ENCODE data around the gene MAPK10. TPM values are rescaled to one million over a fixed set of nuclear protein-coding genes. Genes with fewer than 3 reads are reported as not detected.
"Not testable (repeated sequence)": the region's sequence is repeated elsewhere in the genome, so short reads cannot be mapped to it uniquely, and the experiment has no call there.

MAPK10 gene
- total RNA-seq, 2 donors from 2014 or later: not detected

DNA sequence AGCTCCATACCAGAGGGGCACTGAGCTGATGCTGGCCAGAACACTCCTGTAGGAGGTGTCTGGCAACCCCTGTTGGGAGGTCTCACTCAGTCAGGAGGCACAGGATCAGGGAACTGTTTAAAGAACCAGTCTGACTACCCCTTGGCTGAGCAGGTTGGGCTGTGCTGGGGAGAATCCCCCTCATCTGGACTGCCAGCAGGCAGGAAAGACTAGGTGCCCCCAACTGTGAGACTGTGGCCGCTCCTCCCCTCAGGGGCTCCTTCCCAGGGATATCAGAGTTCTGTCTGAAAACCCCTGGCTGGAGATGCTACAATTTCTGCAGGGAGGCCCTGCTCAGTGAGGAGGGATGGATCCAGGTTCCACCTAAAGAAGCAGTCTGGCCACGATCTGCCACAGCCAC lies 245.3 kb downstream of the MAPK10 start:
- H3K36me3 Mint-ChIP-seq: no peaks in the 10 kb centered on the region
- ATAC-seq (no peak), DNase-seq (ENCODE audit: low spot score in 2 of 2) (no peak)
- peaks cover 11 to 18% of the 10 kb centered on the region in 2 donors for H3K9me3 Mint-ChIP-seq
- no peak overlapping the region for H3K27ac Mint-ChIP-seq

DNA sequence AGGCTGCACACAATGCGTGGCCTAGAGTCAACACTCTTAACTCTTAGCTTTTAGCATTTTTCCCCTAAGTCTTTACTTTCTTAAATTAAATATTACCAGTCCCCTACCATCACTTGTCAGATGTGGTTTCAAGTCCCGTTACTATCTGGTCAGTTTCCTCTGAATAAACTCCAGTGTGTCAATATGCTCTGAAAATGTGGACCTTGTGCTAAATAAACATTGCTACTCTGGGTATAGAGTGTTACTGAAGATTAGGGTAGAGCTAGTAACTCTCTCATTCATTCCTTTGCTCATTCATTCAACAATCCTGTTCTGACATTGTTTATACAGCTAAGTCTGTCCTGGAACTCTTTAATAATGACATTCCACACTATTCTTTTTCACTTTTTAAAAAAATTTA lies 251.0 kb downstream of the MAPK10 start:
- Mint-ChIP-seq H3K9me3 (peaks cover 14 to 22% of the 10 kb centered on the region in 2 donors), H3K36me3 (no peaks in the 10 kb centered on the region), H3K27ac (no peak overlapping the region)
- ATAC-seq (no peak), DNase-seq (ENCODE audit: low spot score in 2 of 2) (no peak)

DNA sequence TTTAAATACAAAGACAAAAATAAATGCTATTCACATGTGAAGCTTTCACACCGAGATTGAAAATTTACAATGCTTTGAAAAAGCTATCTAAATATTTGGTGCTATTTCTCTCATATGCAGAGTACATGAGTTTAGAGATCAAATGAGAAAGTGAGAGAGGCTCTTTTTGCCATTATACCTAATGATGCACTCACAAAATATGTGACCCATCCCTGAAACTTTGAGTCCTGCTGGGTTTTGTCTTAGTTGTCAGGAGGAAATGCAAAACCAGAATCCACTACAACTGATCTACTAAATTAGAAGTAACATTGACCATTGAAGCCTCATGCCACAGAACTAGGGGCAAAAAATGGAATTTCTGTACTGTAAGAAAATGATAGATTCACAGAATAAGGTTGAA lies 251.7 kb downstream of the MAPK10 start:
- H3K9me3 Mint-ChIP-seq: peaks cover 14 to 22% of the 10 kb centered on the region in 2 donors
- no peak for DNase-seq (ENCODE audit: low spot score in 2 of 2)
- H3K36me3 Mint-ChIP-seq: no peaks in the 10 kb centered on the region
- no peak overlapping the region for H3K27ac Mint-ChIP-seq
- no peak for ATAC-seq

DNA sequence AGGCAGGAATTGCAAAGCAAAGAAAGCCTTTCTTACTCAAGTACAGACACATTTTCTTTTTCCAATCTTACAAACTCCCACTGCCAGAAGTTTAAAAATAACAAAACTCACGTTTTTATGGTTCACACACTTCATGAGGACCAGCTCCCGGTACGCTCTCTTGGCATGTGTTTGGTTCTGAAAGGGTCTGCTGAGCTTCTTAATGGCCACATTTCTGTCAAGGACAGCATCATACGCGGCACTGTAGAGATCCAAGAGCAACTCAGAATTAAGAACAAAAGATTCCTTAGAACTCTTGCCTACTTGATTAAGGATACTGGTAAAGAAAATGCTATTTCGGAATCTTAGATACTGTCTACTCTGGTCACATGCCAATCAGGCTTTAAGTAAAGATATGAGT lies 252.7 kb downstream of the MAPK10 start:
- no peak for ATAC-seq
- peaks cover 8 to 12% of the 10 kb centered on the region in 2 donors for H3K9me3 Mint-ChIP-seq
- no peak for DNase-seq (ENCODE audit: low spot score in 2 of 2)
- no peaks in the 10 kb centered on the region for H3K36me3 Mint-ChIP-seq
- H3K27ac Mint-ChIP-seq: no peak overlapping the region

DNA sequence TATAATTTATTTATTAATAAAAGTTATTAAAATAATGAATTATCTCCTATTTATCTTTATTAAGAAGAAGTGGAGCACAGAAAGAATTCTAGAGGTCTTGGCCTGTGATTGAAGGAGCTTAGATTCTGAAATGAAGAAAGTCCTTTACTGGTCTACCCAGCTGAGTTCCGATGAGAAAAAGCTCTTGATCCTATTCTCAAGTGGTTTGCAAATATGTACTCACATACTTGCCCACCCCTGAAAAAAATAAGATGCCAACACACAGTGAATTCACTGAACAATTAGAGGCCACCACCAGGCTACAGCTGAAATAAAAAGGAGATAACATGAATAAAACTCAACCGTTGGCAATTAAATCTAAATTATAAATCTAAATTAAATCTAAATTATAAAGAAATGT lies 253.4 kb downstream of the MAPK10 start:
- no peak for ATAC-seq
- Mint-ChIP-seq H3K9me3 (peaks cover 3 to 10% of the 10 kb centered on the region in 2 donors), H3K27ac (no peak overlapping the region), H3K36me3 (no peaks in the 10 kb centered on the region)
- no peak for DNase-seq (ENCODE audit: low spot score in 2 of 2)

DNA sequence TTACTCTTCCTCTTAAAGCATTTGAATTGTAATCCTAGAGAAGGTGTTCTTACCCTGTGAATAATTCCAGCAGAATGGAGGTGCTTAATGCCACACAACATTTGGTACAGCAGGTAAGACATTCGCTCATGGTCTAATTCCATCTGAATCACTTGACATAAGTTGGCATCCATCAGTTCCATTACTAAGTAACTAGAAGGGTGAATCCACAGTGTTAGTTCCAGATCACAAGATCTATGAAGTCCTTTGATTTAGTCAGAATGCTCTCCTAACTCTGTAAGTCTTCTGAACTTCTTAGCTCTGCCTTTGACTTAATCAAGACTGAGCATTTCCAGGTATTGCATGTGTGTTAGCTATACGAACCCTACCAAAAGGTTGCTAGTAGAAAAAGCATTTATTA lies 258.0 kb downstream of the MAPK10 start:
- Mint-ChIP-seq H3K36me3 (no peaks in the 10 kb centered on the region), H3K9me3 (peaks cover 0 to 4% of the 10 kb centered on the region in 2 donors), H3K27ac (no peak overlapping the region)
- DNase-seq (ENCODE audit: low spot score in 2 of 2) (no peak), ATAC-seq (no peak)

DNA sequence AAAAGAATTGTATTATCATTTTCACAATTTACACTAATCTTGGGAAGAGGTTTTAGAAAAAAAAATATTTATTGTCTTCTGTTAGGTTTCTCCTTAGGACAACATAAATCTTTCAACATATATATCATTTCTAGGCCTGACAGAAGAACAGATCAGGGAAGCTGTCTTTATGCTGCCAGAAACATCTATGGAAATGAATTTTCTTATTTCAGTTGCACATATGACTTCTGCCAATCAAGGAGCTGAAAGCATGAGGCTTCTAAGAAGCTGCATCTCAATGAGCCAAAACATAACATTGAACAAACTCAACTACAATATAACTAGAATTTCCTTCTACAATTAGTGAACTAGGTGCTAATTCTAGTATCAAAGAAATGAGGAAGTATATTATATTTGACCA lies 258.4 kb downstream of the MAPK10 start:
- no peaks in the 10 kb centered on the region for H3K36me3 Mint-ChIP-seq
- ATAC-seq (no peak), DNase-seq (ENCODE audit: low spot score in 2 of 2) (no peak)
- peaks cover 0 to 4% of the 10 kb centered on the region in 2 donors for H3K9me3 Mint-ChIP-seq
- no peak overlapping the region for H3K27ac Mint-ChIP-seq

DNA sequence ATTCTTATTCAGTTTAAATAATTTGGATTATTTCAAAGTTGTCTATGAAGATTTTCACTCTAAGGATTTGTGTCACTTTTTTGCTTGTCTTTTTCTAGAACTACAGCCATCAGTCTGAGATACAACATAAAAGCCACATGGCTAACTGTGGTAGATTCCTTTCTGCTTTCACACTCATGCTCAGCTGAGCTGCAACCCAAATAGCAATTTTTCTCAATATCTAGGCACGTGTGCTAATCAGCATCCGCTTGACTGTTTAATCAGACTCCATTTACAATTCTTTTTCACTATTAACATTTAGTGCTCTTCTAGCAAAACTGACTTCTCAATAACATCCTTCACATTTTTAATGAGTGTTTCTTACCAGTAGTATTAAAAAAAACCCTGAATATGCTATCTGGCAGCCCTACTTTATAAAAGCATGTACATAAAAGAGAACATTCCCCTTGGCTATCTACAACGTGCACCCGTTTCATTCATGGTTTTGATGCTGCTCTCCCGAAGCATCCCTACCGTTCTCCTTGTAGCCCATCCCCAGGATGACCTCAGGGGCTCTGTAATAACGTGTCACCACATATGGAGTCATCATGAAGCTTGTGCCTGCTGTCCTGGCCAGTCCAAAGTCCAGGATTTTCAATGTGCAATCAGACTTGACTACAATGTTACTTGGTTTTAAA lies 259.2 kb downstream of the MAPK10 start:
- ATAC-seq (no peak), DNase-seq (ENCODE audit: low spot score in 2 of 2) (no peak)
- Mint-ChIP-seq H3K36me3 (no peaks in the 10 kb centered on the region), H3K9me3 (peaks cover 0 to 4% of the 10 kb centered on the region in 2 donors), H3K27ac (no peak overlapping the region)

DNA sequence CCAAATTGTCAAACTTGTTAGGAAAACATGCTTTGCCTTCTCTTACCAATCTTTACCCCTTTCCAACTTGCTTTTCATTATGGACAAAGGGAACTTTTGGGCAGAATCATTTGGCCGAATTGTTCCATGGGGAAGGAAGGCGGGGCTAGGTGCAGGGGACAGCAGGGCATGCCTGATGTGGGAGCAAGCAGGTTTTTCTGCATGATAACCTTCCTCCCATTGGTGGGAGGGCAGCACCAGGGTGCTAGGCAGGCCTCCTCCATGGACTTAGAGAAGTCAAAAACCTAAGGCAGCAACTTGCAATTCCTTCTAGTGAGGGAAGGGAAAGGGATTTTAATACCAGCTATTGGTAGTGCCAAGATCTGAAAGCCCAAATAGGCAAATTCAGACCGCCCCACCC lies 260.5 kb downstream of the MAPK10 start:
- no peak overlapping the region for H3K27ac Mint-ChIP-seq
- peaks cover 0 to 4% of the 10 kb centered on the region in 2 donors for H3K9me3 Mint-ChIP-seq
- DNase-seq (ENCODE audit: low spot score in 2 of 2): no peak
- H3K36me3 Mint-ChIP-seq: no peaks in the 10 kb centered on the region
- ATAC-seq: no peak

DNA sequence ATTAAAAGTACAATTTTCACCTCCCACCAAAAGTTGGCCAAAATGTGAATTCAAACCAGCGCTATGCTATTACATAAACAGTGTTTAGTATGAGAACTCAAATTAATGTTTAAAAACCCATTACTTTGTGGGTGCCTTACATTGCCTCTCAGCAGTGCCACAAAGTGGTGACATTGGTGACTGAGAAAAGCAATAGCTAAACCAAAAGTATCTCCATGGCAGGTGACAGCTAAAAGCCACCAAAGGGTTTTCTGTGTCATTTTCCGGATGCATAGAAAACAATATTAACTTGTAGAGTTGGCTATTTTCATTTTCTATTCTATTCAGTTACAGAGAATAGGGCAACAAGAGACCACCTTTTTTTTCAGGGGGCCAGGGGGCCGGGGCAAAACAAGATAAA lies 261.2 kb downstream of the MAPK10 start:
- Mint-ChIP-seq H3K9me3 (peaks cover 0 to 4% of the 10 kb centered on the region in 2 donors), H3K27ac (no peak overlapping the region), H3K36me3 (no peaks in the 10 kb centered on the region)
- ATAC-seq (no peak), DNase-seq (ENCODE audit: low spot score in 2 of 2) (no peak)

DNA sequence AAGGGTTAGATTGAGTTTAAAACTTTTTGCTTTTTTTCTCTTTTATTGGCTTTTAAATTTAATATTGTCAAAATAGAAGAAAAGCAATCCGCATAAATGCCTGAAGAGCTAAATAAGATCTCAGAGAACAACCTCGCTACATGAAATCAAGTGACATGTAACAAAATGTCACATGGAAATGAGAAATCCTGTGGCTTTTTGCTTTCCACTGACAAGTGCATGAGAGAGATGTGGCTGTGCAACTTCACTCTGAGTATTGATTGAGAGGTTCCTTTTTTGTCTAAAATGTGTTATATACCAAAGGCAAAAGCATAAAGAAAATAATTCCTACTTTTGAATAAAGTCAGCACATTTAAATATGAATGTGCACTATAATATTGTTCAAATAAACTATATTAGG lies 263.5 kb downstream of the MAPK10 start:
- H3K27ac Mint-ChIP-seq: no peak overlapping the region
- ATAC-seq: no peak
- H3K9me3 Mint-ChIP-seq: no peaks in the 10 kb centered on the region

DNA sequence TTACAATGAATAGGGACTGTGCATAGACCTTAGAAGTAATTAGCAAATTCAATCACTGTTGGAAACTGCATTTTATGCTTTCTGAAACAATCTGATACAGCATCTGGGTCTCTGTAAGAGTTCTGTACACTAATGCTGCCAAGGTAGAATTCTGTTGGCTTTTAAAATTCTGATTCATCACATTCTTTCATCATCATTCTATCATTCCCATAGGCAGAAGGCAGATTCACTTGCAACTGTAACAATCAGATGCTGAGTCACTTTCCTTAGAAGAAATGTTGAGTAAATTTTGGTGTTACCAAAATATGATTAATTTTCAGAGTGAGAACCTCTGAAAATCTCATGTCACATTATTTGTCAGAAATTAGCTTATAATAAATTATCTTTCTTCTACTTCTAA lies 267.2 kb downstream of the MAPK10 start:
- H3K27ac Mint-ChIP-seq: no peak overlapping the region
- DNase-seq (ENCODE audit: low spot score in 2 of 2) (no peak), ATAC-seq (no peak)
- no peaks in the 10 kb centered on the region for H3K9me3 Mint-ChIP-seq
- H3K36me3 Mint-ChIP-seq: no peaks in the 10 kb centered on the region

More for the DNA sequence above, 263.5 kb downstream of the MAPK10 start:
- DNase-seq (ENCODE audit: low spot score in 2 of 2): no peak
- no peaks in the 10 kb centered on the region for H3K36me3 Mint-ChIP-seq

DNA sequence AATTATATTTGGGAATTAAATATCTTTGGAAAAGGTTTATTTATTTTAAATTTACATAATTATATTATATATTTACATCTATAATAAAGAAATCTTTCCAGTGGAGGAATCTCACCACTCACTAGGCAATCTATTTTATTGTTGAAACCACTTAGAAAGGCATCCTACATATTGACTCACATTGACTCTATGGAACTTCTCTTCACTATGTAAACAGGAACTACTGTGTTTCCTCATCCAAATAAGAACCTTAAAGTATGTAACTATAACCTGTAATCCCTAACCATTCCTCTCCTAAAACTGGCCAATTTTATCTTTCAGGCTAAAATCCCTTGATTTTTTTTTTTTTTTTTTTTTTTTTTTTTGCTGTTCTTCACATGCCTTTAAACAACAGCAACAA lies 268.7 kb downstream of the MAPK10 start:
- Mint-ChIP-seq H3K9me3 (no peaks in the 10 kb centered on the region), H3K27ac (no peak overlapping the region), H3K36me3 (no peaks in the 10 kb centered on the region)
- no peak for DNase-seq (ENCODE audit: low spot score in 2 of 2)
- ATAC-seq: no peak

DNA sequence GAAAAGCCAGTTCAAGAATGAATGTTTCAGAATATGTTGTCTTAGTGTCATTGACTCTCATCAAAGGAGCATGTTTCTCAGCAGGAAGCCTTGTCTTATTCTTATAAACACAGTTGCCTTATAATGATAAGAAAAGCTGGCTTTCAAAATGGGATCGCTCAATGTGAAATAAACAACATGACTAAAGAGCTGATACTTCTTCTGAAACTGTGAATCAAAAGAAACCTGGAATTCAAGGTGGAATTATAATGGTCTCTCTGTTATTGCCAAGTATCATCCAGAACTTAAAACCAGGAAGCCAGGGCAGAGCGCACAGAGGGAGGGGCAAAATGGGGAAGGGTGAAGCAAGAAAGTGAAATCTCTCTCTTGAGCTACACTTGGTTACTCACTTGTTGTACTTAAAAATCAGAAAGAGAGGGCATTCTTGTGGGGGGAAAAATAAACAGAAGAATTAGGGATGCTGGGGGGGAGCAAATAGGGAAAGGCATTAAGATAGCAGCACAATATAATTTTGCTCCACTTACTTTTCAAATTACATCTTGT lies 270.0 kb downstream of the MAPK10 start:
- no peak for ATAC-seq
- DNase-seq (ENCODE audit: low spot score in 2 of 2): no peak
- H3K9me3 Mint-ChIP-seq: peaks cover under 1 to 8% of the 10 kb centered on the region in 2 donors
- H3K27ac Mint-ChIP-seq: no peak overlapping the region
- no peaks in the 10 kb centered on the region for H3K36me3 Mint-ChIP-seq

DNA sequence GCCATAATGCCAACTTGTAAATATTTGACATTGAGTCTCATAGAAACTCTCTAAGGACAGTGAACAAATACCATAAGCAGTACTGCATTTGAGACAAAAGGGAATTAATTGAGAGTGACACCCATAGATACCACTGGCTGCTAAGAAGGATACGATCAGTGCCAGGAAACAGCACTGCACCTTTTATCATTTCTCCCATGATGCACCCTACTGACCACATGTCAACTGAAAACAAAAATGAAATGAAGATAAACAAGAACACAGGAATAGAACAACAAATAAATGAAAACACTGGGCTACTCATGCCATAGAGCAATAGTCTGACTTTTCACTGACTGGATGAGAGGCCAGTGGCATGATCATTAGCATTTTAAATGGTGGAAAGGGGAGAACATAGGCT lies 270.8 kb downstream of the MAPK10 start:
- H3K27ac Mint-ChIP-seq: no peak overlapping the region
- ATAC-seq (no peak), DNase-seq (ENCODE audit: low spot score in 2 of 2) (no peak)
- no peaks in the 10 kb centered on the region for H3K36me3 Mint-ChIP-seq
- H3K9me3 Mint-ChIP-seq: peaks cover 5 to 8% of the 10 kb centered on the region in 2 donors

DNA sequence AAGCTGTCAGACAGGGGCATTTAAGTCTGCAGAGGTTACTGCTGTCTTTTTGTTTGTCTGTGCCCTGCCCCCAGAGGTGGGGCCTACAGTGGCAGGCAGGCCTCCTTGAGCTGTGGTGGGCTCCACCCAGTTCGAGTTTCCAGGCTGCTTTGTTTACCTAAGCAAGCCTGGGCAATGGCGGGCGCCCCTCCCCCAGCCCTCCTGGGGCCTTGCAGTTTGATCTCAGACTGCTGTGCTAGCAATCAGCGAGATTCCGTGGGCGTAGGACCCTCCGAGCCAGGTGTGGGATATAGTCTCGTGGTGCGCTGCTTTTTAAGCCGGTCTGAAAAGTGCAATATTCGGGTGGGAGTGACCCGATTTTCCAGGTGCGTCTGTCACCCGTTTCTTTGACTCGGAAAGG lies 284.1 kb downstream of the MAPK10 start:
- H3K27ac Mint-ChIP-seq; ATAC-seq; H3K9me3 Mint-ChIP-seq; H3K36me3 Mint-ChIP-seq; DNase-seq (ENCODE audit: low spot score in 2 of 2): not testable (repeated sequence)

DNA sequence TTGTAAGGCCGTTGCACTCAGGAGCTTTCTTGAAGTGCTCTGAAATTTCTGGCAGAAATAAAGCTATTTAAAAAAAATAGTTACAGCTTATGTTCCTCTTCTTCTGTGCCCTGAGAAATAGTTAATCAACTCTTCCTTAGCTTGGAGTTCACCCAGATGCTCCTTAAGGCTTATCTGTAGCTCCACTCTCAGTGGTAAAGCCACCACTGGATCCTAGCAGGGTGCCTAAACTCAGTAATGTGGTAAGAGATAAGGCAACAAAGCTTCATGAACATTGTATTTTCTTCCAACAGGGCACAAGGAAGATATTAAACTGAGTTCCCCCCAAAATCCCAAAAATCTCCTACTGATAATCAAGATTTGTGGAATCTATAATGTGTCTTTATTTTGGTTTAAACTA lies 299.5 kb downstream of the MAPK10 start:
- no peak overlapping the region for H3K27ac Mint-ChIP-seq

DNA sequence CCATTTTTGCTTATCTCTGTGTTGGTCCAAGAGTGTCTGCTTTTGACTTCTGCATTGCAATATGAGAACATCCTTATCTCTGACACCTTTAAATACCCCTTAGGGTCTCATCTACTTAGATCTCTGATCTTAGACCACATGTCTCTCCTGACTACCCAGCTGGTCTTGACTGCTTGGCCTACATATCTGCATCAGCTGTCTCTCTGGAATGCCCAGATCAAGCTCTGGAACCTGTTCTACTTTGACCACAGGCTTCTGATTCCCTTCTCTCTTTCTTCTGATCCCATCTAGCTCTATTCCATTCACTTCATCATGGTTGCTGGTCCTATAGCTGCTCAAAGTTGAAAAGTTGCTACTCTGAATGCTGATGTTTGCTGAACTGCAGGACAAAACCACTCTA lies 301.2 kb downstream of the MAPK10 start:
- DNase-seq (ENCODE audit: low spot score in 2 of 2): no peak
- Mint-ChIP-seq H3K36me3 (no peaks in the 10 kb centered on the region), H3K27ac (no peak overlapping the region), H3K9me3 (peaks cover 5 to 12% of the 10 kb centered on the region in 2 donors)
- no peak for ATAC-seq

More for the DNA sequence above, 299.5 kb downstream of the MAPK10 start:
- DNase-seq (ENCODE audit: low spot score in 2 of 2): no peak
- Mint-ChIP-seq H3K36me3 (no peaks in the 10 kb centered on the region), H3K9me3 (peaks cover 5 to 12% of the 10 kb centered on the region in 2 donors)
- no peak for ATAC-seq

Data from activated naive CD4-positive, alpha-beta T cell treated with anti-CD3 and anti-CD28 coated beads, Interleukin-2, amount 50 U/mL, for 72 hours (primary cell).